HuH-7 (cell line): ENCODE results near the gene TSC22D4.
A peak's percentile ranks its signal among the peaks of the same experiment; 100 is the strongest.
"Not testable (repeated sequence)": the region's sequence is repeated elsewhere in the genome, so short reads cannot be mapped to it uniquely, and the experiment has no call there.

Source experiments
- DNase-seq: peaks from one replicate; pipeline ENCODE4 v3.0.0; 2011; ENCODE audit warnings: low spot score

Gene TSC22D4

DNA sequence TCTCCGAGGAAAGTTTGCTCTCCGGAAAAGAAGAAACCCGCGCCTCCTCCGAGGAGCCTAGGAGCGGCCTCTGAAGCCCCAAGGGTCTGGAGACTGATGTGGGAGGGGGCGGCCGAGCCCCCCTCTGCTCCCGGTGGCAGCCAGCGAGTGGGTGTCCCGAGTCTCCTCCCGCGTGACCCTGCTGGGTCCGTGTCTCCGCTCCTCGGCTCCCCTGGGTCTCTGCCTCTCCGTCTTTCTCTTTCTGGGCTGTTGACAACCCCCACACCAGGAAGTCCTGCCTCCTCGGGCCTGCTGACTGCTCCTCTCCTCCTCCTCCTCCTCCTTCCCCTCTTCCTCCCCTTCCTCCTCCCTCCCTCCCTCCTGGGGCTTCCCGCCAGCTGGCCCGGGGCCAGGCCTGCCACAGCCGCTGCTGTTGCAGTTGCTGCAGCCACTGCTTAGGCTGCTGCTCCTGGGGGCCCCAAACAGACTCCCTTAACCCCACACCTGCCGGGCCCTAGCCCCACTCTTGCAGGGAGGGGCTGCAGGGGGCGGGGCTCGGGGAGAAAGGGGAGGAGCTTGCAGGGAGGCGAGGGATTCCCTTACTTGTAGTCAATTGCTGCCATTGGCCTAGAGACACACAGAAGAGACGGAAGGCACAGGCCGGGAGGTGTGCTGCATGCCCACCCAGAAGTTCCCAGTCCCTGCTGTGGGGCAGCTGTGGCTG, at the start of gene TSC22D4:
Gene TSC22D4 (minus strand): TSS at position 257 of the 703 bp plus-strand sequence. CDS start 1,176 bp downstream, outside the sequence.
- DNase-seq = peak; percentile 97

DNA sequence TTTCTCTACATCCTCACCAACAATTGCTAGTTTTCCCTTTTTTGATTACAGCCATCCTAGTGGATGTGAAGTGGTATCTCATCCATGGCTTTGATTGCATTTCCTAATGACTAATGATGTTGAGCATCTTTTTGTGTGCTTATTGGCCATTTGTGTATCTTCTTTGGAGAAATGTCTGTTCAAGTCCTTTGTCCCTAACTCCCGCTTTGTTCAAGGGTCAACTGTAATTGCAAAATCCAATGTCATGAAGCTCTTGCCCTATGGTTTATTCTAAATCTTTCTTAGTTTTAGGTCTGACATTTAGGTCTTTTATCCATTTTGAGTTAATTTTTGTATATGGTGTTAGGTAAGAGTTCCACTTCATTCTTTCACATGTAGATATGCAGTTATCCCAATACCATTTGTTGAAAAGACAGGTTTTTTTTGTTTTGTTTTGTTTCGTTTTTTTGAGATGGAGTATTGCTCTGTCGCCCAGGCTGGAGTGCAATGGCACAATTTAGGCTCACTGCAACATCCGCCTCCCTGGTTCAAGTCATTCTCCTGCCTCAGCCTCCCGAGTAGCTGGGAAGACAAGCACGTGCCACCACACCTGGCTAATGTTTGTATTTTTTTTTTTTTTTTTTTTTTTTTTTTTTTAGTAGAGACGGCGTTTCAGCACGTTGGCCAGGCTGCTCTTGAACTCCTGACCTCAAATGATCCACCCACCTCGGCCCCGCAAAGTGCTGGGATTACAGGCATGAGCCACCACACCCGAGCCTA, 49.3 kb upstream of the TSC22D4 start:
- not testable (repeated sequence) for DNase-seq

DNA sequence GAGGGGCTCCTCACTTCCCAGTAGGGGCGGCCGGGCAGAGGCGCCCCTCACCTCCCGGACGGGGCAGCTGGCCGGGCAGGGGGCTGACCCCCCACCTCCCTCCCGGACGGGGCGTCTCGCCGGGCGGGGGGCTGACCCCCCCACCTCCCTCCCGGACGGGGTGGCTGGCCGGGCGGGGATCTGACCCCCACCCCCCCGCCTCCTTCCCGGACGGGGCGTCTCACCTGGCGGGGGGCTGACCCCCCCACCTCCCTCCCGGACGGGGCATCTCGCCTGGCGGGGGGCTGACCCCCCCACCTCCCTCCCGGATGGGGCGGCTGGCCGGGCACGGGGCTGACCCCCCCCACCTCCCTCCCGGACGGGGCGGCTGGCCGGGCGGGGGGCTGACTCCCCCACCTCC, 44.2 kb upstream of the TSC22D4 start:
- DNase-seq = not testable (repeated sequence)

GRCh38 chr7:100521909-100522593, 43.0 kb upstream of the TSC22D4 start:
- DNase-seq = not testable (repeated sequence)

DNA sequence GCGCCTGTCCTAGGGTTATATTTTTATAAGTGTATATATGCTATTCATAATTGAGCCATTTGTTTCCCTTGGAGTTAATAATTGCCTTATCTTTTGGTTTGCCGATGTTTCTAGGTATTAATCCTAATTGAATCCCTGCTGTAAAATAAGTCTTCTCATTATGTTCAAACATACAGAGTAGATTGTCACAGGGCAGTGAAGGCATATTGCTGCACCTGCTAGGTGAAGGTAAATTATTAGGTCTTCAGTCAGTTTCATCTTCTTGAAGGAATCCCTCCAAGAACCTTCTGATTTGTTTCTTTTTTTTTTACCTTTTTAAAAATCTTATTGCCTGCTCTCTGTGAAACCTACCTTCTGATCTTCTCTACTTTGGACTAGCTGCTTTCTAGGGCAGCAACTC, 42.1 kb upstream of the TSC22D4 start:
- DNase-seq = no peak

GRCh38 chr7:100520138-100520537, 41.1 kb upstream of the TSC22D4 start:
- DNase-seq = no peak

DNA sequence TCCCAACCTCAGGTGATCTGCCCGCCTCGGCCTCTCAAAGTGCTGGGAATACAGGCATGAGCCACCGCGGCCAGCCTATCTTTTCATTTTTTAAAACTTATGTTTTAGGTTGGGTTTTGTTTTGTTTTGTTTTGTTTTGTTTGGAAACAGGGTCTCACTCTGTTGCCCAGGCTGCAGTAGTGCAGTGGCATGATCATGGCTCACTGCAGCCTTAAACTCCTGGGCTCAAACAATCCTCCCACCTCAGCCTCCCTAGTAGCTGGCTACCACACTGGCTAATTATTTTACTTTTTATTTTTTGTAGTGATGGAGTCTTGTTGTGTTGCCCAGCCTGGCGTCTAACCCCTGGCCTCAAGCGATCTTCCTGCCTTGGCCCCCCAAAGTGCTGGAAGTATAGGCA, 40.6 kb upstream of the TSC22D4 start:
- DNase-seq = no peak

DNA sequence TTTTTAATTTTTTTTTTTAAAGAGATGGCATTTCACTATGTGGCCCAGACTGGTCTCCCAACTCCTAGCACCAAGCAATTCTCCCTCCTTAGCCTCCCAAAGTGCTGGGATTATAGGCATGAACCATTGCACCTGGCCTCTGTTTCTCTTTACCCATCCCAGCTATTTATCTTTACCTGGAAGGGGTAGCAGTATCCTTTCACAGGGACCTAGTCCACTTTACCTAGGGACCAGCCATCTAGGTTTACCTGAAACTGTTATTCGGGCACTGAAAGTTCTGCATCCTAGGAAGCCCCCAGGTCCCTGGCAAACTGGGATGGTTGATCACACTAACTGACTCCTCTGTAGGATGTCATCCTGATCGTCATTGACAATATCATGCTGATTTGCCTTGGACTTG, 38.3 kb upstream of the TSC22D4 start:
- DNase-seq = no peak

GRCh38 chr7:100516135-100516812, 37.3 kb upstream of the TSC22D4 start:
- DNase-seq = no peak

- DNase-seq = no peak
Measured at GRCh38 chr7:100515072-100515532, 36.1 kb upstream of the TSC22D4 start.

- DNase-seq = no peak
Measured at GRCh38 chr7:100513212-100513810, 34.3 kb upstream of the TSC22D4 start.

DNA sequence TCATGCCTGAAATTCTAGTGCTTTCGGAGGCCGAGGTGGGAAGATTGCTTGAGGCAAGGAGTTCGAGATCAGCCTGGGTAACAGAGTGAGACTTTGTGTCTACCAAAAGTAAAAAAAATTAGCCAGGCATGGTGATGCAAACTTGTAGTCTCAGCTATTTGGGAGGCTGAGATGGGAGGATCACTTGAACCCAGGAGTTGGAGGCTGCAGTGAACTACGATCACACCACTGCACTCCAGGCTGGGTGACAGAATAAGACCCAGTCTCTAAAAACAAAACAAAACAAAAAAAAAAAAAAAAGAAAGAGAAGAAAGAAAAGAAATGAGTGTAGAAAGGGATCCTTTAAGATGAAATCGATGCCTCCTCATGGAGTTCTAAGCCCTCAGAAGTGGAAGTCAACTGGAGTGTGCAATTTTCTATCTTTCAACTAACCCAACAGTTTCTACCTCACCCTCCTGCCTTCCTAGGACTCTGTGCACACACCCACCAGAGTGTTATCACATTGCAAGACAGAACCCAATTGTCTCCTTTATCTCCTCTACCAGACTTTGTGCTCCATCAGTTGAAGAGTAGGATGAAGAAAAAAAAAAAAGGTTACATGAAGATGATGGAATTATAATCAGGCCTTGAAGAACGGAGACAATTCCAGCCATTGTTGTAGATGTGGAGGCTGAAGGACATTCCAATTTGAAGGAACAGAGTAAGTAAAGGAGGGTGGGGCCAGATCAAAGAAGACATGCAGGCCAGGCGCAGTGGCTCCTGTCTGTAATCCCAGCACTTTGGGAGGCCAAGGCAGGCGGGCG, 31.6 kb upstream of the TSC22D4 start:
- no peak for DNase-seq

- no peak for DNase-seq
Measured at GRCh38 chr7:100509231-100509630, 30.2 kb upstream of the TSC22D4 start.

DNA sequence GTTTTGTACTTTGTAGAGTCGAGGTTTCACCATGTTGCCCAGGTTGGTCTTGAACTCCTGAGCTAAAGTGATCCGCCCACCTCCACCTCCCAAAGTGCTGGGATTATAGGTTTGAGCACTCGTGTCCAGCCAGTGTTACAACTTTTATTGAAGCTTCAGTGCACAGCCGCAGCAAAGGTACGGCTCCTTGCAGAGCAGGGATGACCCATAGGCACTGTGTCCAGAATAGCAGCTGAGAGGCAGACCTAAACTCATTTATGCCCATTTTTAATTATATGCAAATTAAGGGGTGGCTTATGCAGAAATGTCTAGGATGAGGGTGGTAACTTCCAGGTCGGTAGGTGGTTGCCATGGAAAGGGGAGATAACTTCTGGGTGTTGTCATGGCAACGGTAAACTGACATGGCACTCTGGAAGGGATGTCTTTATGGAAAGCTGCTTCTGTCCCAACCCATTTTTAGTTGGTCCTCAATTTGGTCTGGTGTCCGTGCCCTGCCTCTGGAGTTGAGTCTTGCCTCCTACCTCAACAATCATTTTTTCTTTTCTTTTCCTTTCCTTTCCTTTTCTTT, 27.4 kb upstream of the TSC22D4 start:
- no peak for DNase-seq

GRCh38 chr7:100504887-100505611, 26.0 kb upstream of the TSC22D4 start:
- no peak for DNase-seq

DNA sequence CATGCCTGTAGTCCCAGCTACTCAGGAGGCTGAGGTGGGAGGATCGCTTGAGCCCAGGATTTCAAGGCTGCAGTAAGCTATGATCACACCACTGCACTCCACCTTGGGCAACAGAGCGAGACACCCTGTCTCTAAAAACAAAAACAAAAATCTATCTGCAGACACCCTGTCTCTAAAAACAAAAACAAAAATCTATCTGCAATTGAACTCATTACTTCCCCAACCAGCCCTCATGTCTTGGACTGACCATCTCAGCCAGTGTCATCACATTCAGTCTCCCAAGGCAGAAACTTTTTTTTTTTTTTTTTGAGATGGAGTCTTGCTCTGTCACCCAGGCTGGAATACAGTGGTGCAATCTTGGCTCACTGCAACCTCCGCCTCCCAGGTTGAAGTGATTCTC, 25.0 kb upstream of the TSC22D4 start:
- DNase-seq = not testable (repeated sequence)

- DNase-seq = not testable (repeated sequence)
Measured at GRCh38 chr7:100500743-100501142, 21.7 kb upstream of the TSC22D4 start.

DNA sequence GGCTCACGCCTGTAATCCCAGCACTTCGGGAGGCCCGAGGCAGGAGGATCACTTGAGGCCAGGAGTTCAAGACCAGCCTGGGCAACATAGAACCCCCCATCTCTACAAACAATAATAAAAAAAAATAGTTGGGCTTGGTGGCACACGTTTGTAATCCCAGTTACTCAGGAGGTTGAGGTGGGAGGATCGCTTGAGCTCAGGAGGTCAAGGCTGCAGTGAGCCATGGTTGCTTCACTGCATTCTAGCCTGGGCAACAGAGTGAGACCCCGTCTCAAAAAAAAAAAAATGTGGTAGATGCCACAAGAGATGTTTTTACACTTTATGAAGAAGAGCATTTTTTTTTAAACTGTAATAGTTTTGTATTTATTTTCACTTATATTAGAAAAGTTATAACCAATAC, 17.5 kb upstream of the TSC22D4 start:
- DNase-seq = no peak

- peak; percentile 75 for DNase-seq
Measured at GRCh38 chr7:100493476-100494264, 14.7 kb upstream of the TSC22D4 start.
